HFF-Myc (cell line): ENCODE data around the gene PRCC.

Experiments used
- DNase-seq: peaks from one replicate; pipeline ENCODE4 v3.0.0-alpha.2; 2011; ENCODE audit warnings: low read depth; ENCODE audit errors: extremely low read depth
- H3K4me3 ChIP-seq: replicated peaks from 2 replicates; pipeline ENCODE4 v1.5.1; 2011; ENCODE audit warnings: low read depth, mild to moderate bottlenecking, control low read depth, low read length
- CTCF ChIP-seq: IDR thresholded peaks from 2 replicates; pipeline ENCODE4 v1.5.1; 2012; ENCODE audit warnings: mild to moderate bottlenecking, low read depth, low read length, control low read depth; ENCODE audit errors: missing control alignments

PRCC gene

GRCh38 chr1:156789621-156790318, 22.4 kb downstream of the PRCC start:
- H3K4me3 ChIP-seq, result no peak overlapping the region
- TF ChIP-seq CTCF, result no peak
- DNase-seq, result no peak

GRCh38 chr1:156794506-156795373, 27.4 kb downstream of the PRCC start:
- no peak for DNase-seq
- TF ChIP-seq CTCF, result no peak
- H3K4me3 ChIP-seq, result no peak overlapping the region

- H3K4me3 ChIP-seq, result no peak overlapping the region
- DNase-seq, result no peak
- no peak for TF ChIP-seq CTCF
Observed at GRCh38 chr1:156795374-156795733, 28.0 kb downstream of the PRCC start.

GRCh38 chr1:156795787-156796186, 28.5 kb downstream of the PRCC start:
- no peak for TF ChIP-seq CTCF
- no peak overlapping the region for H3K4me3 ChIP-seq

GRCh38 chr1:156796340-156797097, 29.2 kb downstream of the PRCC start:
- TF ChIP-seq CTCF, result no peak
- no peak overlapping the region for H3K4me3 ChIP-seq
- DNase-seq, result no peak

More at GRCh38 chr1:156795787-156796186, 28.5 kb downstream of the PRCC start:
- no peak for DNase-seq

- no peak for DNase-seq
- H3K4me3 ChIP-seq, result no peak overlapping the region
- peak; percentile 88 for TF ChIP-seq CTCF
Observed at GRCh38 chr1:156797212-156797871, 30.0 kb downstream of the PRCC start.
